Esophagus muscularis mucosa (tissue), 3 donors: ENCODE measurements around the gene VPS41.

ENCODE experiments used
- CTCF ChIP-seq, 3 experiments: fragments of 200-600 bp in 2 of 3; fragments of 450-650 bp in 1 of 3; sonication (generic) in 2 of 3; IDR thresholded peaks; one replicate each; pipeline ENCODE4 v1.5.1; 2017 to 2019; ENCODE audit warnings: antibody characterized with exemption in 3 of 3, mild to moderate bottlenecking in 2 of 3, moderate library complexity in 1 of 3
- POLR2A ChIP-seq: fragments of 450-650 bp; IDR thresholded peaks from one replicate; pipeline ENCODE4 v1.6.1; 2017; ENCODE audit warnings: antibody characterized with exemption, moderate library complexity, mild to moderate bottlenecking, low read depth

DNA sequence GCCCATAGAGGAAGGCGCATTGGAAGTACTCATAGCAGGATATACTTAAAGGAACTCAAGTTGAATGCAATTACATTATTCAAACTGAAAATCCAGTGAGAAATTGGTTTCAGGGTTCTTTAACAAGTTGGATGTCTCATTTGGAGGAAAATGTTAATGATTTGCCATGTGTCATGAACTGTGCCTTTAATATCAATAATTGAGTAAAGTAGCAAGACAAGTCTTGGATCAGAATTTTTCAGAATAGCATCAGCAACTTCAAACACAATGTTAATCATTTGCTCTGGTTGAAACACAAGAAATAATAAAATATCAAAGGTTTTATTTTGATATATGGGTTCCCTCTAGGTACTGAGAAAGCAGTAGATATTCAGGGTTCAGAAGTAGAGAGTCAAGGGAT is 44.2 kb upstream of the VPS41 start:
- TF ChIP-seq CTCF (IDR thresholded peaks at IDR 0.05) (no peak), POLR2A (no peak)
